HG02973 (cell line): ENCODE measurements around the gene ZSCAN22.
A peak's percentile ranks its signal among the peaks of the same experiment; 100 is the strongest.
"Not testable (repeated sequence)": the region's sequence is repeated elsewhere in the genome, so short reads cannot be mapped to it uniquely, and the experiment has no call there.

Experiments used
- ATAC-seq: cut with Tn5 transposase; IDR thresholded peaks from one replicate; pipeline ENCODE4 v1.9.1; 2021; ENCODE audit warnings: moderate library complexity; ENCODE audit not compliant: unreplicated experiment

Gene ZSCAN22

GRCh38 chr19:58326914-58327726 lies at the start of gene ZSCAN22:
TSS of gene ZSCAN22 (plus strand) at chr19:58326994. CDS start at chr19:58334803, 7,809 bp downstream.
- ATAC-seq: peak; percentile 80

- no peak for ATAC-seq
These were observed 49.6 kb upstream of the ZSCAN22 start for GRCh38 chr19:58277197-58277596.

GRCh38 chr19:58277748-58278540 lies 48.9 kb upstream of the ZSCAN22 start:
- ATAC-seq: no peak

- peak; percentile 94 for ATAC-seq
These were observed 48.2 kb upstream of the ZSCAN22 start, which contains the start of gene ZNF8 for GRCh38 chr19:58278541-58279041. TSS of gene ZNF8 (plus strand) at chr19:58278955. CDS start at chr19:58279082, 127 bp downstream.

- peak; percentile 22 for ATAC-seq
These were observed 47.5 kb upstream of the ZSCAN22 start for GRCh38 chr19:58279042-58279924.

- ATAC-seq: no peak
These were observed 46.9 kb upstream of the ZSCAN22 start for GRCh38 chr19:58279925-58280316.

GRCh38 chr19:58284199-58284598 lies 42.6 kb upstream of the ZSCAN22 start:
- no peak for ATAC-seq

- ATAC-seq: no peak
These were observed 34.9 kb upstream of the ZSCAN22 start for GRCh38 chr19:58291943-58292342.

- ATAC-seq: no peak
These were observed 31.9 kb upstream of the ZSCAN22 start for GRCh38 chr19:58294743-58295374.

GRCh38 chr19:58296104-58296503 lies 30.7 kb upstream of the ZSCAN22 start:
- ATAC-seq: no peak

- ATAC-seq: no peak
These were observed 26.2 kb upstream of the ZSCAN22 start for GRCh38 chr19:58300620-58301019.

- no peak for ATAC-seq
These were observed 22.5 kb upstream of the ZSCAN22 start for GRCh38 chr19:58304255-58304654.

- ATAC-seq: peak; percentile 9
These were observed 22.1 kb upstream of the ZSCAN22 start for GRCh38 chr19:58304748-58305064.

GRCh38 chr19:58305065-58305931 lies 21.5 kb upstream of the ZSCAN22 start, which contains the start of gene ERVK3-1:
TSS of gene ERVK3-1 (plus strand) at chr19:58305377. CDS start at chr19:58312169, 6,792 bp downstream.
- peak; percentile 93 for ATAC-seq

GRCh38 chr19:58305932-58306323 lies 20.9 kb upstream of the ZSCAN22 start:
- ATAC-seq: no peak

- ATAC-seq: no peak
These were observed 19.1 kb upstream of the ZSCAN22 start for GRCh38 chr19:58307736-58308135.

- ATAC-seq: not testable (repeated sequence)
These were observed 16.1 kb upstream of the ZSCAN22 start for GRCh38 chr19:58310685-58311084.

GRCh38 chr19:58311345-58311865 lies 15.4 kb upstream of the ZSCAN22 start:
- ATAC-seq: no peak

- ATAC-seq: no peak
These were observed 11.2 kb upstream of the ZSCAN22 start for GRCh38 chr19:58315580-58315979.
